GM12891 (cell line): Measurements from ENCODE around the gene TDRD12. TPM values are rescaled to one million over a fixed set of nuclear protein-coding genes. Genes with fewer than 3 reads are reported as not detected.
A peak's percentile ranks its signal among the peaks of the same experiment; 100 is the strongest.

Source experiments
- DNase-seq: peaks from one replicate; pipeline ENCODE4 v3.0.0; 2011; ENCODE audit warnings: low spot score; ENCODE audit not compliant: insufficient read length
- FAIRE-seq: peaks from 2 replicates; lab custom pipeline; 2011; peaks lifted over from hg19 to GRCh38; lab: Jason Lieb, UNC
- PAX5 ChIP-seq: IDR thresholded peaks from 2 replicates; pipeline ENCODE4 v1.6.1; 2011; ENCODE audit warnings: low read length, moderate library complexity, mild to moderate bottlenecking; ENCODE audit not compliant: insufficient read depth, severe bottlenecking
- POLR2A ChIP-seq: IDR thresholded peaks from 2 replicates; pipeline ENCODE4 v1.6.1; 2011; ENCODE audit warnings: low read depth, low read length, control low read depth
- POLR2AphosphoS5 ChIP-seq: IDR thresholded peaks from 2 replicates; pipeline ENCODE4 v1.6.1; 2011; ENCODE audit warnings: low read depth, low read length, control low read depth
- POU2F2 ChIP-seq: IDR thresholded peaks from 2 replicates; pipeline ENCODE4 v1.6.1; 2011; ENCODE audit warnings: low read depth, mild to moderate bottlenecking, control low read depth, low read length, moderate library complexity
- SPI1 ChIP-seq: IDR thresholded peaks from 2 replicates; pipeline ENCODE4 v1.6.1; 2011; ENCODE audit warnings: low read depth, low read length, control low read depth
- TAF1 ChIP-seq: IDR thresholded peaks from 2 replicates; pipeline ENCODE4 v1.6.1; 2011; ENCODE audit warnings: low read depth, low read length, control low read depth
- polyA plus RNA-seq: library from polyadenylated mRNA; unstranded; fragments of >200 nt; gene quantifications from one replicate; pipeline ENCODE4 v1.2.1, GENCODE V29; 2012; ENCODE audit warnings: low read depth, missing spikeins, inconsistent platforms; ENCODE audit not compliant: missing spikeins

The TDRD12 gene, protein sequence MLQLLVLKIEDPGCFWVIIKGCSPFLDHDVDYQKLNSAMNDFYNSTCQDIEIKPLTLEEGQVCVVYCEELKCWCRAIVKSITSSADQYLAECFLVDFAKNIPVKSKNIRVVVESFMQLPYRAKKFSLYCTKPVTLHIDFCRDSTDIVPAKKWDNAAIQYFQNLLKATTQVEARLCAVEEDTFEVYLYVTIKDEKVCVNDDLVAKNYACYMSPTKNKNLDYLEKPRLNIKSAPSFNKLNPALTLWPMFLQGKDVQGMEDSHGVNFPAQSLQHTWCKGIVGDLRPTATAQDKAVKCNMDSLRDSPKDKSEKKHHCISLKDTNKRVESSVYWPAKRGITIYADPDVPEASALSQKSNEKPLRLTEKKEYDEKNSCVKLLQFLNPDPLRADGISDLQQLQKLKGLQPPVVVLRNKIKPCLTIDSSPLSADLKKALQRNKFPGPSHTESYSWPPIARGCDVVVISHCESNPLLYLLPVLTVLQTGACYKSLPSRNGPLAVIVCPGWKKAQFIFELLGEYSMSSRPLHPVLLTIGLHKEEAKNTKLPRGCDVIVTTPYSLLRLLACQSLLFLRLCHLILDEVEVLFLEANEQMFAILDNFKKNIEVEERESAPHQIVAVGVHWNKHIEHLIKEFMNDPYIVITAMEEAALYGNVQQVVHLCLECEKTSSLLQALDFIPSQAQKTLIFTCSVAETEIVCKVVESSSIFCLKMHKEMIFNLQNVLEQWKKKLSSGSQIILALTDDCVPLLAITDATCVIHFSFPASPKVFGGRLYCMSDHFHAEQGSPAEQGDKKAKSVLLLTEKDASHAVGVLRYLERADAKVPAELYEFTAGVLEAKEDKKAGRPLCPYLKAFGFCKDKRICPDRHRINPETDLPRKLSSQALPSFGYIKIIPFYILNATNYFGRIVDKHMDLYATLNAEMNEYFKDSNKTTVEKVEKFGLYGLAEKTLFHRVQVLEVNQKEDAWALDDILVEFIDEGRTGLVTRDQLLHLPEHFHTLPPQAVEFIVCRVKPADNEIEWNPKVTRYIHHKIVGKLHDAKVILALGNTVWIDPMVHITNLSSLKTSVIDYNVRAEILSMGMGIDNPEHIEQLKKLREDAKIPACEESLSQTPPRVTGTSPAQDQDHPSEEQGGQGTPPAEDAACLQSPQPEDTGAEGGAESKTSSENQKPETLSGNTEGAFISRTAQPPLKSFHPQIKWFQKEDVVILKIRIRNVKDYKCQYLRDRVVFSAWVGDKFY (N-terminal part only)
- polyA plus RNA-seq: 4.7 TPM

DNA sequence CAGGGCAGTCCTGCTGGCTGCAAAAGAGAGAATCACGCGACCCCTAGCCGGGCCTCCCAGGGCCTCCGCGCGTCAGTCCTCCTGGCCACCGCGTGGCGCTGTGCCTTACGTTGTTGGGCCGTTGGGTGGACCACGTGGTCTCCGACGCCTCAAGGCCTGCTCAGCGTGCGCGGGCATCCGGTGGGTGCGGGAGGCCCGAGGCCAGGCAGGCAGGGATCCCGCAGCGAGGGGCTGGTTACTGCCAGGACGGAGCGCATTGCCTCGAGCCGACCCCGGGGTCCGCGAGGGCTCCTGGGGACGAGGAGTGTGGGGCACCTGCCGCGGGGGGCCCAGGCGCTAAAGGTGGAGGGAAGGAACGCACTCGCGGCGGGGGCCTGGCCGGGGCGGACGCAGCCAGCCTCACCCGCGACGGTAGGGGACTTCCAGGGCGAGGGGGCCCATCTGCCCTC lies at the start of gene TDRD12:
Gene TDRD12, plus strand, starts transcription at position 157 of the 449 bp plus-strand sequence. CDS start 306 bp downstream, outside the sequence.
- no peak for DNase-seq

DNA sequence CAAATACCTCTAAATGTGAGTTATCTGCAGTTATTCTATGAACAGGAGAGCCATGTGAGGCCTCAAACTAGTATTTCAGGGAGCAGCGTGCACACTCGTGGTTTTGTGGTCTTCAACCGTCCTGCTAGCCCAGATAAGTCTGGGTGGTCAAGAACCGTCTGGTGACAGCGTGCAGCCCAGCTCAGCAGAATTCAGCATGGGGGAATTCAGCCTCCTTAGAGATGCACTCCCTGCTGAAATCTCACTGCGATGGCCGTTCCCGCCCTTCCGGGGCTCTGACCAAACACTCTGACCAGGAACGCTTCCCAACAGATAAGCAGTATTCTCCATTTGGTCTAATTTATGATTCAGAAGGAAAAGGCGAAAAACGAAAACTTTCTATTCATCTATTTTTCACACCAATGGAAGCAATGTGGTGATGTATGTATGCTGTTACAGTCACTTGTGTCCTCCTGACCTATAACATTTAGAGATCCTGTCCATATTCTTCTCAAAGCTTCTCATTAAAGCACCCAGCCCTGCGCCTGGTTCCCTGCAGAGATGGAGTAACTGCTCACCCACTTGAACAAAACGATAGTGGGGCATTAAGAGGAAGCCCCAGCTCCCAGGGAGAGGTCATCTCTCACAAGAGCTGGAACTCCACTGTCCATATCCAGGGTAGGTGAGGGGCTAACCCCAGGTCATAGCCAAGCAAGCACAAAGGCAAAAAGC lies 47.5 kb upstream of the TDRD12 start:
- no peak for DNase-seq
- FAIRE-seq: no peak

More for the DNA sequence above, at the start of gene TDRD12:
- TF ChIP-seq TAF1 (no peak), POLR2A (no peak), PAX5 (no peak), POU2F2 (no peak), SPI1 (no peak), POLR2AphosphoS5 (no peak)
- FAIRE-seq: no peak

GRCh38 chr19:32672841-32673240 lies 46.7 kb upstream of the TDRD12 start:
- FAIRE-seq (no peak), DNase-seq (no peak)
- no peak for TF ChIP-seq POU2F2

More for the DNA sequence above, 47.5 kb upstream of the TDRD12 start:
- TF ChIP-seq POLR2AphosphoS5 (no peak), POU2F2 (no peak), SPI1 (no peak), PAX5 (no peak), POLR2A (no peak), TAF1 (no peak)

DNA sequence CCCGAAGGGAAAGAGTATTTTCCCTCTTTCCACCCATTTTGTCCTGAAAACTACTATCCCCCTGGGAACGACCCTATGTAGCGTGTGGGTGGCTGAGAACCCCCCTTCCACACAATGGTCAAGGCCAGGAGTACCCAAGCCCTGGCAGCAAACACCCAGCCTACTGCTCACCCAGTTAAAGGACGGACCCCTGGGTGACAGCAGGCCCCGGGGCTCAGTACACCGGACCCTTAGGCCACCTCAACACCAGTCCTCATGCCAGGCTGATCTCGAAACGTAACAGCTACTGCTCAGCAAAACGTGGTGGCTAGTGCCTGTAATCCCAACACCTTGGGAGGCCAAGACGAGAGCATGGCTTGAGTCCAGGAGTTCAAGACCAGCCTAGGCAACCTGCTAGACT lies 46.0 kb upstream of the TDRD12 start:
- no peak for FAIRE-seq

DNA sequence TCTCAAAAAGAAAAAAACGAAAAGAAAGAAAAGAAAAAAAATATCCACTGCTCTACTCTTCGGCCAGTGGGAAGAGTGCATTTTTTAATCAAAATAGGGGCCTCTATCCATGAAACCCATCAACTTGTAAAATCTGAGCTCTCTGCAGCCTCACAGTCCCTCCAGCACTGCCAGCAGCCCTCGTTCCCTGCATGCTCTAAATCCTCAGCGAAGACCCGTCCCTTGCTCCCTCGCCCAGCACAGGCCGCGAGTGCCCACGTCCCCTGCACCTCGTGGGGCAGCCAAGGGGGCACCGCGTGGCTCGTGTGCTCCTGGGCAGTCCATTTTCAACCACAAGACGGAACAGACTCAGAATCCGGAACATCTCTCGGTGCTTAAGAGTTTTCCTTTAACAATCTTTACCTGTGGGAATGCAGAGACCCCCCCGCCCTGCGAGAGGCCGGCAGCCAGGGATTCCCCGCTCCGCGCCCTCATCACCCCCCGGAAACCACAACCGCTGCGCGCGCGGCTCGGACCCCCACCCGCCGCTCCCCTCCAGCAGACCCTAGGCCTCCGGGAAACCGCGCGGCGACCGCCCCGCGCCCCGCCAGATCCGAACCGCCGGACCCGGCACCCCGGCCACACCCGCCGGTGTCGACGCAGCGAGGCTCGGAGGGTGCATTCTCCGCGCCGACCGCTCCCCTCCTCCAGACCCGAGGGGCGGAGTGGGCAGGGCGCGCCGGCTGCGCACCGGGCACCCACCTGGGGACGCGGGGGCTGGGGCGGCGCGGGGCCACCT lies 45.2 kb upstream of the TDRD12 start:
- no peak for TF ChIP-seq TAF1
- TF ChIP-seq POLR2A: no peak
- TF ChIP-seq SPI1: no peak
- no peak for TF ChIP-seq POLR2AphosphoS5
- TF ChIP-seq PAX5: no peak
- no peak for TF ChIP-seq POU2F2
- FAIRE-seq: no peak
- peak; percentile 56 for DNase-seq

More for the DNA sequence above, 46.0 kb upstream of the TDRD12 start:
- DNase-seq: no peak
- TF ChIP-seq POU2F2: no peak

GRCh38 chr19:32674931-32675719 lies 44.4 kb upstream of the TDRD12 start, which contains the start of gene ANKRD27:
Gene ANKRD27 (minus strand): TSS chr19:32675180. CDS start chr19:32659015, 16,165 bp downstream.
- FAIRE-seq (peak; percentile 96), DNase-seq (peak; percentile 91)
- TF ChIP-seq POLR2A (peak; percentile 47), PAX5 (no peak), TAF1 (0 out of 2 replicates have a peak, but pooled peaks have one; percentile 19), POU2F2 (no peak), SPI1 (no peak), POLR2AphosphoS5 (no peak)

DNA sequence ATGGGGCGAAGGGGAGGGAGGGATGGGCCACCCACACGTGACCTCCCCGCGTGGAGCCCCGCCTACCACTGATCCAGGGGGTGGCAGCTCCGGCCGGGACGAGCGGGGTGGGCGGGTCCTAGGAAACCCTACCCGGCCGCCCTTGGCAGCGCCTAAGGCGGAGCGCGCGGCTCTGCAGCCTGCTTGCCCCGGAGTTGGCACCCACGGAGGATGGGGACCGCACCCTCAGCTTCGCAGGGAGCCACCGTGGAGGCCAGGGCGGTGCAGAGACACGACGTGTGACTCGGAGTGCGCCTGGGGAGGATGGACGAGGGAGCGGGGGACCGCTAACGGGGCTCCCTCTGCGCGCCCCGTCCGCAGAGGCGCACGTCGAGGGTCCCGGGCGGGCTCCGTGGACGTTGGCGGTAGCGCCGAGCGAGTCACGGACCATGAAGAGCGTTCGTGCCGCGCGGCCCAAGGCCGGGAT lies 43.8 kb upstream of the TDRD12 start, which contains the start of gene RGS9BP:
Gene RGS9BP, plus strand, starts transcription at position 129 of the 466 bp plus-strand sequence. CDS start 416 bp downstream, outside the sequence.
- TF ChIP-seq TAF1 (no peak), POU2F2 (no peak), SPI1 (no peak), POLR2AphosphoS5 (no peak), POLR2A (no peak), PAX5 (no peak)
- no peak for DNase-seq
- FAIRE-seq: peak; percentile 33
